ENCODE results near the gene HID1. TPM values are rescaled to one million over a fixed set of nuclear protein-coding genes. Genes with fewer than 3 reads are reported as not detected.
A peak's percentile ranks its signal among the peaks of the same experiment; 100 is the strongest.

HID1 gene
- total and polyA plus RNA-seq, 2 experiments from 2014 or later, result 8.7 to 10.9 TPM

- H2AFZ ChIP-seq, result peak within 1 kb of the TSS; percentile 100
- ATAC-seq, result peak; percentile 88
- H3K9me2 ChIP-seq (ENCODE audit: insufficient read depth), result no peaks in the 10 kb centered on the region
- H3F3A ChIP-seq (replicated peaks; ENCODE audit: low read depth), result peaks cover 14% of the 10 kb centered on the region
- peak in 1 of 2 experiments; percentile 30; a peak in 1 of 4 replicates for TF ChIP-seq CTCF (conservative IDR thresholded peaks at IDR 0.05; ENCODE audit: low read depth in 2 of 2)
- TF ChIP-seq ZNF331 (CRISPR knock-in tag; IDR thresholded peaks at IDR 0.05; ENCODE audit: low read depth), result no peak
- no peak for TF ChIP-seq ZNF114 (CRISPR knock-in tag; IDR thresholded peaks at IDR 0.05)
- TF ChIP-seq NANOG (IDR thresholded peaks at IDR 0.05; ENCODE audit: borderline replicate concordance), result no peak
- no peak for TF ChIP-seq EZH2 (IDR thresholded peaks at IDR 0.05; ENCODE audit: low read depth, unreplicated experiment)
- TF ChIP-seq REST (IDR thresholded peaks at IDR 0.05; ENCODE audit: unreplicated experiment), result no peak
- no peak for TF ChIP-seq JUNB (IDR thresholded peaks at IDR 0.05; ENCODE audit: unreplicated experiment)
- TF ChIP-seq CREB1 (CRISPR knock-in tag; IDR thresholded peaks at IDR 0.05; ENCODE audit: low read depth), result peak; percentile 81
- TF ChIP-seq STAT1 (IDR thresholded peaks at IDR 0.05; ENCODE audit: unreplicated experiment), result no peak
- no peak for TF ChIP-seq EZH2phosphoT487 (IDR thresholded peaks at IDR 0.05; ENCODE audit: unreplicated experiment)
- no peak for TF ChIP-seq ZNF462 (CRISPR knock-in tag; IDR thresholded peaks at IDR 0.05)
- peak; percentile 89 for TF ChIP-seq POLR2AphosphoS5 (IDR thresholded peaks at IDR 0.05; ENCODE audit: low read depth)
- TF ChIP-seq ETS1 (IDR thresholded peaks at IDR 0.05), result peak; percentile 76
- no peaks in the 10 kb centered on the region for H4K20me1 ChIP-seq (replicated peaks; ENCODE audit: insufficient read depth)
- H3K4me3 ChIP-seq, result peak within 1 kb of the TSS; percentile 88
- H3K79me2 ChIP-seq (replicated peaks; ENCODE audit: insufficient read depth), result peaks cover 19% of the 10 kb centered on the region
- no peaks in the 10 kb centered on the region for H3K27me3 ChIP-seq (ENCODE audit: insufficient read depth)
- H3K4me2 ChIP-seq, result peak within 1 kb of the TSS; percentile 99
- H3K4me1 Mint-ChIP-seq, result peaks cover 26% of the 10 kb centered on the region
- H3K27ac ChIP-seq (ENCODE audit: low read depth), result peak within 1 kb of the TSS; percentile 100
- no peaks in the 10 kb centered on the region for H3K36me3 ChIP-seq (ENCODE audit: insufficient read depth)
- H3K4me3 Mint-ChIP-seq, result peak within 1 kb of the TSS; percentile 84
- peaks cover 20% of the 10 kb centered on the region for H3K4me1 ChIP-seq (ENCODE audit: insufficient read depth)
- H3K27me3 Mint-ChIP-seq (ENCODE audit: insufficient read depth, low read depth, poor library complexity), result peaks cover 4% of the 10 kb centered on the region
- no peaks in the 10 kb centered on the region; the same call in 1 of the 3 replicates for H3K9me3 Mint-ChIP-seq
- peak within 1 kb of the TSS; percentile 96 for H3K27ac Mint-ChIP-seq
- peak; percentile 97 for DNase-seq (ENCODE audit: low spot score)
- H3K36me3 Mint-ChIP-seq (ENCODE audit: low read depth), result peaks cover 19% of the 10 kb centered on the region
These were observed 40.0 kb upstream of the HID1 start, which contains the start of gene MRPL58 for GRCh38 chr17:75012346-75013091. Gene MRPL58 (plus strand): TSS chr17:75012670. CDS start chr17:75012687, 17 bp downstream.

All from GM23338 (cell line).